HG02840 (cell line): ENCODE results near the gene SEPTIN14.
"Not testable (repeated sequence)": the region's sequence is repeated elsewhere in the genome, so short reads cannot be mapped to it uniquely, and the experiment has no call there.

ENCODE experiments used
- ATAC-seq: cut with Tn5 transposase; IDR thresholded peaks from one replicate; pipeline ENCODE4 v1.9.1; 2021; ENCODE audit warnings: mild to moderate bottlenecking, moderate library complexity, moderate number of reproducible peaks; ENCODE audit not compliant: unreplicated experiment, low FRiP score

SEPTIN14 gene

GRCh38 chr7:55786901-55787300, 75.7 kb downstream of the SEPTIN14 start:
- ATAC-seq: no peak

GRCh38 chr7:55785444-55785843, 77.1 kb downstream of the SEPTIN14 start:
- not testable (repeated sequence) for ATAC-seq

- ATAC-seq: no peak
These were observed 78.4 kb downstream of the SEPTIN14 start for GRCh38 chr7:55784151-55784550.

- ATAC-seq: no peak
These were observed 83.9 kb downstream of the SEPTIN14 start for GRCh38 chr7:55778631-55779030.

- ATAC-seq: no peak
These were observed 86.4 kb downstream of the SEPTIN14 start for GRCh38 chr7:55776196-55776595.

GRCh38 chr7:55775051-55775420, 87.5 kb downstream of the SEPTIN14 start:
- ATAC-seq: no peak

GRCh38 chr7:55774327-55775050, 88.1 kb downstream of the SEPTIN14 start:
- no peak for ATAC-seq

GRCh38 chr7:55770778-55771177, 91.8 kb downstream of the SEPTIN14 start:
- no peak for ATAC-seq

- ATAC-seq: not testable (repeated sequence)
These were observed 109.2 kb downstream of the SEPTIN14 start for GRCh38 chr7:55753274-55753862.

GRCh38 chr7:55744706-55745105, 117.8 kb downstream of the SEPTIN14 start:
- not testable (repeated sequence) for ATAC-seq
